Stimulated activated naive CD8-positive, alpha-beta T cell treated with anti-CD3 and anti-CD28 coated beads, Interleukin-15, amount 100 ng/mL, for 72 hours (primary cell): ENCODE measurements around the gene PHACTR1.

Source experiments
- ATAC-seq: fragments of 150-1000 bp; cut with Tn5 transposase; 2 replicates; pipeline ENCODE4 v1.10.0; 2021; ENCODE audit warnings: mild to moderate bottlenecking, moderate library complexity
- DNase-seq, 2 donors: peaks; one replicate each; pipeline ENCODE4 v3.0.0; 2021 to 2022
- H3K27ac Mint-ChIP-seq, 2 donors: one replicate each; pipeline ENCODE4 v1.8.0; 2022; ENCODE audit warnings: mild to moderate bottlenecking in 2 of 2, mixed read lengths in 2 of 2, moderate library complexity in 2 of 2
- H3K27me3 Mint-ChIP-seq: one replicate; pipeline ENCODE4 v1.8.0; 2022; ENCODE audit warnings: mixed read lengths
- H3K4me1 Mint-ChIP-seq: one replicate; pipeline ENCODE4 v1.8.0; 2022; ENCODE audit warnings: mild to moderate bottlenecking, mixed read lengths
- H3K4me3 Mint-ChIP-seq, 2 donors: one replicate each; pipeline ENCODE4 v1.8.0; 2022; ENCODE audit warnings: mild to moderate bottlenecking in 2 of 2, mixed read lengths in 2 of 2, moderate library complexity in 1 of 2
- H3K9me3 Mint-ChIP-seq, 2 donors: one replicate each; pipeline ENCODE4 v1.8.0; 2022; ENCODE audit warnings: mixed read lengths in 2 of 2

PHACTR1 gene

DNA sequence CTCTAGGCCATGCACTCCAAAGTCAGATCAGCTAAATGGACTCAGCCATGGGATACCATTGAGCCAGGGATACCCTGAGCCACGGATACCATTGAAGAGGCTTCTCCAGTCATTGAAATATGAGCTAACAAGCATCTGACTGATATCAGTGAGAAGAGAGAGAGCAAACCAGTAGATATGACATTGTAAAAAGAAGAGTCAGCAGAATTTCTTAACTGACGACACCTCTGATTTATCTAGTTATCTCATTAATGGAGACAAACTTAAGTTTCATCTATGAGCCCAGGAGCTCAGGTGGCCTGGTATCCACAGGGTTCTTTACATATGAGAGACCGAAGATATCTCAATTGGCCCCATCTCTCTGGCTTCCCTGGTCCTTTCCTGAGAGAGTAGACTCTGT, 471.1 kb downstream of the PHACTR1 start:
- H3K4me1 Mint-ChIP-seq, result peaks cover 6% of the 10 kb centered on the region
- no peak overlapping the region for H3K4me3 Mint-ChIP-seq
- DNase-seq (no peak), ATAC-seq (no peak)
- no peaks in the 10 kb centered on the region for H3K9me3 Mint-ChIP-seq
- no peak overlapping the region for H3K27ac Mint-ChIP-seq
- peaks cover 34% of the 10 kb centered on the region for H3K27me3 Mint-ChIP-seq

DNA sequence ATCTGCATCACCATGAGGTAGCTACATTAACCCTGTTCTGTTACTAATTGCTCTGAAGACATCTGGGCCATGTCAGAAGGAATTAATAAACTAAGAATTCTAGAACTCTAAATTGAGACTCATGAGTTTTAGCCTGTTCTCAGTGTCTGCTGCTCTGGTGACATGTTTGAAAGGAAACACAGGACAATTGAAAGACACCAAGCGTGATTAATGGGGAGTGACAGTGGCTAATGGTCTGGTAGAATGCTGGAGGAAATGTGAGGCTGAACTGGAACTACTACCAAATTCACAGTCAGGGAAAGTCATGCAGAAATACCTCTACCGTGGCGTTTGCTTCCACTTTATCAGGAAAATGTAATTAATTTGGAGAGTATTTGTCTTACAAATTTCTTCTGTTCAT, 471.7 kb downstream of the PHACTR1 start:
- no peaks in the 10 kb centered on the region for H3K9me3 Mint-ChIP-seq
- DNase-seq (no peak), ATAC-seq (no peak)
- H3K27me3 Mint-ChIP-seq, result peaks cover 37% of the 10 kb centered on the region
- no peak overlapping the region for H3K27ac Mint-ChIP-seq
- H3K4me1 Mint-ChIP-seq, result peaks cover 6% of the 10 kb centered on the region
- no peak overlapping the region for H3K4me3 Mint-ChIP-seq

DNA sequence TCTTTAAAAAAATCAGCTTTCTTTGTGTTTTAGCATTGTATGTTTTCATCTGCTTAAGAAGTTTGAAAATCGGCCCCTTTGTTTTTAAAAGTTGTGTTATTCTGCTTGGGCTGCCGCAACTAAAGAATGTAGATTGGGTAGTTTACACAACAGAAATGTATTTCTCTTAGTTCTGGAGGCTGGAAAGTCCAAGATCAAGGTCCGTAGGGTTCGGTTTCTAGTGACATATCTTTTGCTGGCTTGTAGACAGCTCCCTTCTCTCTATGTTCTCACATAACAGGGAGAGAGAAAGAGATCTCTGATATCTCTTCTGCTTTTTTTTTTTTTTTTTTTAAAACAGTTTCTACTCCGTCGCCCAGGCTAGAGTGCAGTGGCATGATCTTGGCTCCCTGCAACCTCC, 473.1 kb downstream of the PHACTR1 start:
- peaks cover 40% of the 10 kb centered on the region for H3K27me3 Mint-ChIP-seq
- H3K4me1 Mint-ChIP-seq, result no peaks in the 10 kb centered on the region
- no peaks in the 10 kb centered on the region for H3K9me3 Mint-ChIP-seq
- H3K27ac Mint-ChIP-seq, result peak overlapping the region in 1 of 2 donors; percentile 35
- no peak for DNase-seq
- ATAC-seq, result no peak
- H3K4me3 Mint-ChIP-seq, result no peak overlapping the region

DNA sequence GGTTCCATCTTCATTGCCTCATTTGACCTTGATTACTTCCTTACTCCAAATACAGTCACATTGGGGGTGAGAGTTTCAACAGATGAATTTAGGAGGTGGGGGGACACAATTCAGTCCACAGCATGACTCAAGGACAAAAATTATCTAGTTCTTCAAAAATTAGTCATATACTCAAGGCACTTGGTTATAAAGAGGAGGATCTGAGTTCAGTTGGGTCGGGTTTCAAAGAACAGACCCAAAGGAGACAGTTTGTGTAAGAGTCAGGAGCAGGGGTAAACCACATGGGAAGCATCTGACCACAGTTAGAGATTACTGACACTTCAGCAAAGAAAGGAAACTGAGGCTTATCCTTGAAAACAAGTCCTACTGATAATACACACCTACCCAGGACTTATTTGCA, 473.8 kb downstream of the PHACTR1 start:
- Mint-ChIP-seq H3K27me3 (peaks cover 34% of the 10 kb centered on the region), H3K4me1 (no peaks in the 10 kb centered on the region)
- ATAC-seq, result no peak

DNA sequence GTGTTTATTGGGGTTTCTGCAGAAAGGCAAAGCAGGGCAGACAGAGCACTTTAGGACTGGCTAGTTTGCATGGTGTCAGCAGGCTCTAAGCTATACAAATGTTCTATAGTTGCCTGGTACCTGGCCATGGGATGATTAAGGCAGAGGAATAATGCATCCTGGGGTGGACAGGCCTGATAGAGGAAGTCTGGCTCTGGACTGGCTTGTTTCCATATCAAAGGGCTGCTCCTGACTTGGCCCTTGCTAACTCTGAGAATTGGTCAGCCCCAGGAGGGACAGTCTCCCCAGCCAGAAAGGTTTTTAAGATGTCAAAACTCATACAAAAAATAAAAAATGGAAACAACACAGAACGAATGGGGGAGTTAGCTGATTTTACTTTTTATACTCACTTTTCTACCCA, 474.9 kb downstream of the PHACTR1 start:
- DNase-seq, result no peak
- no peak overlapping the region for H3K27ac Mint-ChIP-seq
- no peaks in the 10 kb centered on the region for H3K9me3 Mint-ChIP-seq
- peaks cover 34% of the 10 kb centered on the region for H3K27me3 Mint-ChIP-seq
- H3K4me3 Mint-ChIP-seq, result no peak overlapping the region
- no peak for ATAC-seq
- no peaks in the 10 kb centered on the region for H3K4me1 Mint-ChIP-seq

More for the DNA sequence above, 473.8 kb downstream of the PHACTR1 start:
- DNase-seq, result no peak
- Mint-ChIP-seq H3K4me3 (no peak overlapping the region), H3K27ac (no peak overlapping the region), H3K9me3 (no peaks in the 10 kb centered on the region)

DNA sequence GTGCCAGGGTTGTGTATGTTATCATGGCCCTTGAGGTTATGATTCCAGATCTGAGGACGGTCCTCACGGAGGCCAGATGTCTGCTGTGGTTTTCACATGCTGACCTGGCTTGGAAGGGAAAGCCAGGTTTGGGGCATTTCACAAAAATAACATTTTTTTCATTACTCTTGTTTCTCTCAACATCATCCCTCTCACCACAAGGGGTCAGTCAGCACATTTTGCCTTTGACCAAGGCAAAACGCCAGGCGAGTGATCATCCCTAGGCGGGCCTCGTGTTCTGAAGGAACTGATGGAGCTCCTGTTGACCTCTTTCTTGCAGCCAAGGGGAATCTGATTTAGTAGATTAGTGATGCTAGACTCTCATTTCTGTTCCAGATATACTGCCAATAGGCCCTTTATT, 478.3 kb downstream of the PHACTR1 start:
- ATAC-seq (peak; percentile 37), DNase-seq (peak in 1 of 2 donors; percentile 21)
- Mint-ChIP-seq H3K27me3 (peaks cover 34% of the 10 kb centered on the region), H3K4me3 (no peak overlapping the region), H3K9me3 (no peaks in the 10 kb centered on the region), H3K4me1 (no peaks in the 10 kb centered on the region), H3K27ac (no peak overlapping the region)

DNA sequence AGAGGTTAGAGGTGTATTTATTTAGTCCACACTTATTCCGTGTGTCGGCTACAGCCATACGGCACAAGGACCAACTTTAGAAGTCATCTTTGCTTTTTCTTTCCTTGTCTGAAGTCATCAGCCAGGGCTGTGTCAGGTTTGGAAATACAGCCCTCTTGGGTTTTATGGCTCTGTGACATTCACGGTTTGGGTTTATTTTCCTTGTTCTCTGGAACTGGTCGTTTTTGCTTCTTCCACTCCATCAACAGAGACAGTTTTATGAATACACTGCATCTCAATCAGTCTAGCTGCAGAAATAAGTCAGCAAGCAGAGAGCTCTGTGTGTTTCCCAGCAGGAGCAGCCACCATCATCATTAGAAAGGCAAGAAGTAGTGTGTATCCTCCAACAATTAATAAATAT, 479.2 kb downstream of the PHACTR1 start:
- ATAC-seq (no peak), DNase-seq (no peak)
- no peak overlapping the region for H3K27ac Mint-ChIP-seq
- no peaks in the 10 kb centered on the region for H3K4me1 Mint-ChIP-seq
- H3K4me3 Mint-ChIP-seq, result no peak overlapping the region
- peaks cover 30% of the 10 kb centered on the region for H3K27me3 Mint-ChIP-seq
- no peaks in the 10 kb centered on the region for H3K9me3 Mint-ChIP-seq

DNA sequence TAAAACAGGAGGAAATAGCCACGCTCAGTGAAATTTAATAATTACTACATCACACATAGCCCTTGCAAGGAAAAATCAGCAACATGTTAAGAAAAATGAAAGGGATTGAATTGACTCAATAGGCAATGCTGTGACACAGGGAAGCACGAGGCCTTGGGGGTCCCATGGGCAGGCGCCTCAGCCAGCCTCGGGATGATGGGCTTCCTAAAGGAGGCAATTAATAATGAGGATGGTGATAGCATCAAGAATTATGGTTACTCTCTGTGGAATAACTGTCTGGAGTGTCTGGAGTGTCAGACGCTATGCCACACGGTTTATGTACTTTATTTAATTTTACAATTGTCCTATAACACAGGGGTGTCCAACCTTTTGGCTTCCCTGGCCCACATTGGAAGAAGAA, 481.6 kb downstream of the PHACTR1 start:
- no peak overlapping the region for H3K27ac Mint-ChIP-seq
- DNase-seq (no peak), ATAC-seq (no peak)
- no peaks in the 10 kb centered on the region for H3K4me1 Mint-ChIP-seq
- H3K4me3 Mint-ChIP-seq, result no peak overlapping the region
- no peaks in the 10 kb centered on the region for H3K9me3 Mint-ChIP-seq
- peaks cover 10% of the 10 kb centered on the region for H3K27me3 Mint-ChIP-seq

DNA sequence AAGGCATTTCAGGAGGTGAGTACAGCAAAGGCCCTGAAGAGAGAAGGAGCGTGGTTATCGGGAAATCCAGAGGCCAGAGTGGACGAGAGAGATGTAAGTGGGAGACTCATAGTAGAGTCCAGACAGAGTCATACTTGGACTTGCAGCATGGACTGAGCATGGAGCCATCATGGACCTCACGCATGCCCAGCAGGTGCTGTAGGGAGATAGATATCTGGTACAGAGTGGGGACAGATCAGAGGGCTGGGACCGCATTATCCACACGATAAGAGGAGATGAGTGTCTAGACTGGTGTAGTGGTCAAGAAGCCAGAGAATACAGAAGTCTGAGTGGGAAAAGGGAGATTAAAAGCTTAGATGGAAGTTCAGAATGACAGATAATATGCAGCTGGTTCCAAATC, 484.8 kb downstream of the PHACTR1 start:
- Mint-ChIP-seq H3K27me3 (no peaks in the 10 kb centered on the region), H3K27ac (peak overlapping the region in 1 of 2 donors; percentile 54), H3K4me3 (no peak overlapping the region), H3K4me1 (no peaks in the 10 kb centered on the region), H3K9me3 (no peaks in the 10 kb centered on the region)
- DNase-seq (no peak), ATAC-seq (no peak)

DNA sequence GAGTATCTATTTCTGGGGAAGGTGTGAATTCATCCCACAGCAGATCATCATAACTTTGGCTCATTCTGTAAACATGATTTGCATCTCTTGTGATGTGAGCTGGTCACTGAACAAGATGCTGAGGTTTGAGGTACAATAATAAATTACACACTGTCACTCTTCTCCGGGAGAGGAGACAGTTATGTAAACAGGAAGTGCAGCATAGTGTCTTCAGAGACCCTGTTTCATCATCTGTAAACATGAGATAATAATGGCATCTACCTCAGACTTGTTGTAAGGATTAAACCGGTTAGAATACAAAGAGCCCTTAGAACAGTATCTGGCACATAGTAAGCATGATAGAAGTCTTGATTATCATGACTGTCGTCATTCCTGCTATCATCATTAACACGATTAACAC, 486.6 kb downstream of the PHACTR1 start:
- no peaks in the 10 kb centered on the region for H3K4me1 Mint-ChIP-seq

DNA sequence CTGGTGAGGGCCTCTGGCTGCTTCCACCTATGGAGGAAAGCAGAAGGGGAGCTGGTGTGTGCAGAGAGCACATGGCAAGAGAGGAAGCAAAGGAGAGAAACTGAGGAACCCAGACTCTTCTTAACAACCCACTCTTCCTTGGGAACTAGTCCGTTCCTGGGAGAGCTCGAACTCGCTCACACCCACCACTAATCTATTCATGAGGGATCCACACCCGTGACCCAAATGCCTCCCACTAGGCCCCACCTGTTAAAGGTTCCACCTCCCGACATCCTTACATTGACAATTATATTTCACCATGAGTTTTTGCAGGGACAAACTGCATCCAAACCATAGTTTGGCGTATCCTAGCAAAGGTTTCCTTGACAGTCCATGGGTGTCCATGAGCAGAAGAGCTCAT, 488.5 kb downstream of the PHACTR1 start:
- H3K27ac Mint-ChIP-seq, result no peak overlapping the region
- ATAC-seq, result no peak
- no peaks in the 10 kb centered on the region for H3K4me1 Mint-ChIP-seq
- H3K27me3 Mint-ChIP-seq, result no peaks in the 10 kb centered on the region
- no peak overlapping the region for H3K4me3 Mint-ChIP-seq
- no peaks in the 10 kb centered on the region for H3K9me3 Mint-ChIP-seq
- no peak for DNase-seq

More for the DNA sequence above, 486.6 kb downstream of the PHACTR1 start:
- H3K27ac Mint-ChIP-seq, result no peak overlapping the region
- H3K9me3 Mint-ChIP-seq, result no peaks in the 10 kb centered on the region
- H3K4me3 Mint-ChIP-seq, result no peak overlapping the region
- no peak for ATAC-seq
- no peaks in the 10 kb centered on the region for H3K27me3 Mint-ChIP-seq
- no peak for DNase-seq

DNA sequence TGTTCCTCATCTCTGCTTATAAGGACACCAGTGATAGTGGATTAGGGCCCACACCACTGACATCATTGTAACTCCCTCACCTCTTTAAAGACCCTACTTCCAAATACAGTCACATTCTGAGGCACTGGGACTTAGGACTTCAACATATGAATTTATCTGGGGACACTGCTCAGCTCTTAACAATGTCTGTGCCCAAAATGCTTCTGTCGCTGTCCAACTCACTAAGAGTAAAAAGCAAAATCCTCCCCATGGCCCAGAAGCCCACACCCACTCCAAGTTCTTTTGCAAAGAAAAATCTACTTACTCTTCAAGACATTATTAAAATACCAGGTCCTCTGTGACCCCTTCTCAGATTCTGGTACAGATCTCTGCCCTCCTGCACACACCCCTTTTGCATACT, 495.5 kb downstream of the PHACTR1 start:
- H3K27ac Mint-ChIP-seq, result no peak overlapping the region
- no peak for DNase-seq
- no peaks in the 10 kb centered on the region for H3K27me3 Mint-ChIP-seq
- H3K4me1 Mint-ChIP-seq, result peaks cover 6% of the 10 kb centered on the region
- no peaks in the 10 kb centered on the region for H3K9me3 Mint-ChIP-seq
- no peak for ATAC-seq
- H3K4me3 Mint-ChIP-seq, result no peak overlapping the region

DNA sequence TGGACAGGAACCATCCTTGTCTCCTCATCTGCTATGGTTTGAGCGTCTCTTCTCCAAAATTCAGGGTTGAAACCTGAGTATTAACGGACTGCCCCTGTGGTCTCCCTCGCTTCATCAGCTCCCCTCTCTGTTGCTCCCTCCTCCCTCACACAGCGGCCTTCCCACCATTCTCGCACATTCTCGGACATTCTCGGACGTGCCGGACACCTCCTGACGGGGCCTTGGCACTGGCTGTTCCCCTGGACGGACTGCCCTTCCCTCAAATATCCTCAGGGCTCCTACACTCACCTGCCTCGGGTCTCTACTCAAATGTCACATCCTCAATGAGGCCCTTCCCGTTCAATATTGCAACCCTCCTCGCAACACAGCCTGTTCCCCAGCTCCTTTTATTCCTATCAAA, 496.0 kb downstream of the PHACTR1 start:
- Mint-ChIP-seq H3K27ac (no peak overlapping the region), H3K27me3 (no peaks in the 10 kb centered on the region), H3K4me3 (no peak overlapping the region), H3K4me1 (peaks cover 9% of the 10 kb centered on the region), H3K9me3 (no peaks in the 10 kb centered on the region)
- DNase-seq (no peak), ATAC-seq (no peak)

DNA sequence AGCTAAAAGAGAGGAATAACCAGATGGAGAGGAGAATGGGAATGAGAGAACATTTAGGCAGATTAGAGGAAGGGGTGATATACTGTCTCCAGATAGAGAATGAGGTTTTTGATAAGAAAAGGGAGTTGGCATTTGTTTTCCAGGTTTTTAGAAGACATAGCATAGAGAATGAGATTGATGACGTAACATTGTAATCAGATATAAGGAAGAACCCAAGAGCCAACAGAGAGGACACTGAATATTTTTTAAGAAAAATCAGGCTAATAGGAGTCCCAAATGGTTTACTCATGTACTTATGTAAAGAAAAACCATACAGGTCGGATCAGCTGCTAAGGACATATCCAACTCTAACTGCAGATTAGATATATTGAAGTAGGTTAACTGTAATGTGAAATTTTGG, 498.8 kb downstream of the PHACTR1 start:
- ATAC-seq (no peak), DNase-seq (no peak)
- Mint-ChIP-seq H3K27me3 (no peaks in the 10 kb centered on the region), H3K4me1 (peaks cover 9% of the 10 kb centered on the region), H3K4me3 (no peak overlapping the region), H3K27ac (no peak overlapping the region), H3K9me3 (no peaks in the 10 kb centered on the region)

DNA sequence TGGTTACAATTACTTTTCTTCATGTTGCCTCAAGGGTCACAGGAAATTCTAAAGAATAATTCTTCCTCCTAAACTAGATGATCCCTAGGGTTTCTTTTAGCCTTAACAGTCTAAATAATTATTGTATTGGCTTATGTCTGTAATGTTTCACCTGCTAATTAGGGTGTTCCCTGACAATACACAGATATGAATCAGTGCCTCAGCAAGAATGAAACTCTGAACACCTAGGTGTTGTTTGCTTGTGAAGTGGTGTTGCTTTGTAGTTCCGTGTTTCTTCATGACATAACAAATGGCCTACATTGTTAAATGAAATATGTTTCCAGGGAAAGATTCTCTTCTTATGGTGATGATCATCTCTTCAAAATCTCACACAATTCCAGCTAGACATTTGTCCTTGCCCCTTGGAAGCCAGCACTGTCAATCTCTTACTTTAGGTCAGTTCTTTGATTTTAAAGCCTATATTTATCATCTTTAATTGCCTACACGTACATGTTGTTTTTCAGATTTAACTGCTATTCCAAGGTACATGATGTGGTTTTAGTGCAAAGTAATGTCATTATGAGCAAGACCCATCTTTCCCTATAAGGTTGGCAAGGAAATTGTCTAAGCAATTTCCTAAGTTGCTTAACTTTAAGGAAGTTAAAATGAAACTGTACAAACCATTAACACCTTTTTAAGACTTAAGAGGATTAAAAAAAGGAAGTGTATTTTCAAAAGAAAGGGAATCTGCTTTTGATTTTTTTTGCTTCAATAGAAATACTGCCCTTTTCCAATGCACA, 499.9 kb downstream of the PHACTR1 start:
- no peaks in the 10 kb centered on the region for H3K9me3 Mint-ChIP-seq

DNA sequence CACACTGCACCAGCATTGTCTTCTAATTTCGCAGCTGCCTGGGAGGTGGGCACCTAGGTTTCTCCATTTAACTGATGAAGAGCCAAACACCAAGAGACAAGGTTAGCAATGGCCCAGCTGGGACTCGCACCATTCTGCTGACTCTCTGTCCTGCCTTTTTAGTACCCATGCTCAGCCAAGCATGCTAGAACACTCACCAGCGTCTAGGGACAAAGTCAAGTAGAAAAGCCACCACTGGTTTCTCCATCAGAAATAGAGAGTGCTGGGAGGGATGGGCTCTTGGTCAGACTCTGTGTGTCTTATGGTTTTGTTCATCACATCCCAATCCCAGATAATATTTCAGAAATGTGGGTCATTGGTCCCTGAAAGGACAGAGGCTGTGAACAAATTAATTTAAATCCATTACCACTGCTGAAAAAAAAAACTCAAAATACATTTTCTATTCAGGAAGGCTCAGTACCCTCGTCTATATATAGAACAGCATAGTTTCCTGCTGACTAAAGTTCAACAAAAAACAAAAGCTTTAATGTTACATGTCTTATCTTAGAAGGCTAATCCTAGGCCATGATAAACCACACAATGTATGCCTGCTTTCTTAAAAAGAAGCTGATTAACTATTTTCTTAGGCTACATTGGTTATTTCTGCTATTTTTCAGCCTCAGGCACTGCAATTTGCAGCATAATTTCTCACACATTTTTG, 500.8 kb downstream of the PHACTR1 start:
- no peak overlapping the region for H3K27ac Mint-ChIP-seq
- DNase-seq (no peak), ATAC-seq (no peak)

More for the DNA sequence above, 499.9 kb downstream of the PHACTR1 start:
- H3K4me1 Mint-ChIP-seq, result peaks cover 9% of the 10 kb centered on the region
- peak; percentile 53 for ATAC-seq
- no peak for DNase-seq
- no peak overlapping the region for H3K27ac Mint-ChIP-seq
- no peak overlapping the region for H3K4me3 Mint-ChIP-seq
- H3K27me3 Mint-ChIP-seq, result no peaks in the 10 kb centered on the region

More for the DNA sequence above, 500.8 kb downstream of the PHACTR1 start:
- Mint-ChIP-seq H3K4me1 (peaks cover 9% of the 10 kb centered on the region), H3K9me3 (no peaks in the 10 kb centered on the region), H3K4me3 (no peak overlapping the region), H3K27me3 (no peaks in the 10 kb centered on the region)
